Coronary artery (tissue), 2 donors: Measurements from ENCODE around the gene TMEM151A.

Experiments
- DNase-seq: peaks from one replicate; pipeline ENCODE4 v3.0.0-alpha.2; 2017; ENCODE audit warnings: low spot score
- H3K27ac ChIP-seq, 2 donors: fragments of 200-600 bp; sonication (generic); one replicate each; pipeline ENCODE4 v1.5.1; 2016 to 2019
- H3K4me3 ChIP-seq: fragments of 200-600 bp; sonication (generic); 2 replicates; pipeline ENCODE4 v1.5.1; 2016; ENCODE audit warnings: mild to moderate bottlenecking, moderate library complexity
- TF ChIP-seq, protein P1 (sequence below): fragments of 200-600 bp; sonication (generic); IDR thresholded peaks from one replicate; pipeline ENCODE4 v1.5.1; 2019; ENCODE audit warnings: antibody characterized with exemption

The TMEM151A gene

GRCh38 chr11:66291706-66292542 lies at the start of gene TMEM151A:
Gene TMEM151A, plus strand, starts transcription at chr11:66291894. Its CDS starts 120 bp downstream, at chr11:66292014.
- H3K4me3 ChIP-seq = peak within 1 kb of the TSS; percentile 70
- no peak for DNase-seq
- TF ChIP-seq, protein P1, sequence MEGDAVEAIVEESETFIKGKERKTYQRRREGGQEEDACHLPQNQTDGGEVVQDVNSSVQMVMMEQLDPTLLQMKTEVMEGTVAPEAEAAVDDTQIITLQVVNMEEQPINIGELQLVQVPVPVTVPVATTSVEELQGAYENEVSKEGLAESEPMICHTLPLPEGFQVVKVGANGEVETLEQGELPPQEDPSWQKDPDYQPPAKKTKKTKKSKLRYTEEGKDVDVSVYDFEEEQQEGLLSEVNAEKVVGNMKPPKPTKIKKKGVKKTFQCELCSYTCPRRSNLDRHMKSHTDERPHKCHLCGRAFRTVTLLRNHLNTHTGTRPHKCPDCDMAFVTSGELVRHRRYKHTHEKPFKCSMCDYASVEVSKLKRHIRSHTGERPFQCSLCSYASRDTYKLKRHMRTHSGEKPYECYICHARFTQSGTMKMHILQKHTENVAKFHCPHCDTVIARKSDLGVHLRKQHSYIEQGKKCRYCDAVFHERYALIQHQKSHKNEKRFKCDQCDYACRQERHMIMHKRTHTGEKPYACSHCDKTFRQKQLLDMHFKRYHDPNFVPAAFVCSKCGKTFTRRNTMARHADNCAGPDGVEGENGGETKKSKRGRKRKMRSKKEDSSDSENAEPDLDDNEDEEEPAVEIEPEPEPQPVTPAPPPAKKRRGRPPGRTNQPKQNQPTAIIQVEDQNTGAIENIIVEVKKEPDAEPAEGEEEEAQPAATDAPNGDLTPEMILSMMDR = no peak
- H3K27ac ChIP-seq = no peak within 1 kb of the TSS

DNA sequence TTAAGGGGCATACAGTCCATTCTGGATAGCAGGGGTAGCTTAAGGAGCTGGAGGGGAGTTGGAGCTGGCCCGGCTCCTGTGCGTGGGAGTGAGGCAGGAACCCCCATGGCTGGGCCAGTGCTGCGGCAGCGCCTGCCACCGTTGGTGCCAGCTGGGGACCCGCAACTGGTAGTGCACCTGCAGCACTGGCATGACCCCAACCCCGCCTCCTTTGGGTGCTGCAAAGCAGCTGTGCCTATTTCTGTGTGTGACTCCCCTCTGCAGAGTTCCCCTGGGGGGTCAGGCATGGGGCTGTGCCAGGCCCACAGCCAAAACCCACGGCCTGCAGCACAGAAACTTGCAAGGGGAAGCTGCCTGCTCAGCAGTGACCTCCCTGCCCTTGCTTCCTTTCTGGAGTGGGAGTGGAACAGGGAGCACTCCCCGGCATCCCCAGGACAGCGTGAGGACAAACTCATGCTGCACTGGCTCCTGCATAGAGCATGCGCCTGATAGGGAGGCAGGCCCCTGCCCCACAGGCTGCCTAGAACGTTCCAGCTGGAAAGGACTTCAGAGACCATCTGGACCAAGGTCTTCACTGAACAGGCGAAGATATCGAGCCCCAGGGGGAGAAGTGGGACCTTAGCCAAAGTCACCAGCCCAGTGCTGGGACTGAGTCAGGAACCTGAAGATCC lies 49.5 kb upstream of the TMEM151A start:
- DNase-seq = no peak
- TF ChIP-seq, protein P1 = no peak

GRCh38 chr11:66243782-66244535 lies 47.7 kb upstream of the TMEM151A start:
- TF ChIP-seq, protein P1 = no peak
- no peak for DNase-seq
- Histone ChIP-seq H3K4me3 (no peak overlapping the region), H3K27ac (no peak overlapping the region)

More for the DNA sequence above, 49.5 kb upstream of the TMEM151A start:
- Histone ChIP-seq H3K27ac (no peak overlapping the region), H3K4me3 (no peak overlapping the region)

DNA sequence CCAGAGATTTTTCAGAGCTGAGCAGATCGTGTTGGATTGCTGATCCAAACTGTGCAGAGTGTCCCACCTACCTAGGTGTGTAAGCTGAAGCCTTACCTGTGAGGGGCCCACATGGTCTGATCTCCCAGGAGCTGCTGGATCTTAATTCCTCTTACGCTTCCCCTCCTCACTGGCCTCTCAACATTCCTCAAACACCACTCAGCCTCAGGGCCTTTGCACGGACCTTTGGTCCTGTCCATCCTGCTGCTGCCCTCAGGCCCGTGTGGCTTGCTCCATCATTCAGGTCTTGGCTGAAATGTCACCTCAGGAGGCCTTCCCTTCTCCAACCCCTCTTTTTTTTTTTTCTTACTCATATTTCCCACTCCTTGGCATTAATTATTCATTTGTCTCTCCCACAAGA lies 44.4 kb upstream of the TMEM151A start:
- TF ChIP-seq, protein P1 = no peak
- no peak overlapping the region for H3K27ac ChIP-seq
- no peak for DNase-seq
- no peak overlapping the region for H3K4me3 ChIP-seq

DNA sequence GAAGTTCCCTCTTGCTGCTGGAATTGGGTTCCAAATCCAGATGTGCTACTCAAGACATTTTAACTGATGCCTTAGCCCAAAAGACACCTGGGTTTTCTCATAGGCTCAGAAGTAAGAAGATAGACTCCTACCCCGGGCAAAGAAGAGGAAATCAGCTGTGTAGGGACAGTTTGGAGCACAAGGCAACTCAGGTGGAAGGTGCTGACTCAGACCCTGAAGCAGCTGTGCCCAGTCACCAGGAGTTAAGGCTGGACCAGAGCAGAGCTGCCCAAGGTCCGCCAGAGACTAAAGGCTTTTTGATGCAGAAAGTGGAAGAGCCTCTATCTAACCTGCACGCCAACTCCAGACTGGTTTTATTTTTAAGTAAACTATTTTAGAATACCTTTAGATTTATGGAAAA lies 43.9 kb upstream of the TMEM151A start:
- Histone ChIP-seq H3K27ac (no peak overlapping the region), H3K4me3 (no peak overlapping the region)
- TF ChIP-seq, protein P1 = no peak
- no peak for DNase-seq

- TF ChIP-seq, protein P1 = no peak
- no peak overlapping the region for H3K4me3 ChIP-seq
- DNase-seq = no peak
- no peak overlapping the region for H3K27ac ChIP-seq
Observed at GRCh38 chr11:66248903-66249302, 42.8 kb upstream of the TMEM151A start.
